ENCODE results near the gene NELFCD.
A peak's percentile ranks its signal among the peaks of the same experiment; 100 is the strongest.

Gene NELFCD

DNA sequence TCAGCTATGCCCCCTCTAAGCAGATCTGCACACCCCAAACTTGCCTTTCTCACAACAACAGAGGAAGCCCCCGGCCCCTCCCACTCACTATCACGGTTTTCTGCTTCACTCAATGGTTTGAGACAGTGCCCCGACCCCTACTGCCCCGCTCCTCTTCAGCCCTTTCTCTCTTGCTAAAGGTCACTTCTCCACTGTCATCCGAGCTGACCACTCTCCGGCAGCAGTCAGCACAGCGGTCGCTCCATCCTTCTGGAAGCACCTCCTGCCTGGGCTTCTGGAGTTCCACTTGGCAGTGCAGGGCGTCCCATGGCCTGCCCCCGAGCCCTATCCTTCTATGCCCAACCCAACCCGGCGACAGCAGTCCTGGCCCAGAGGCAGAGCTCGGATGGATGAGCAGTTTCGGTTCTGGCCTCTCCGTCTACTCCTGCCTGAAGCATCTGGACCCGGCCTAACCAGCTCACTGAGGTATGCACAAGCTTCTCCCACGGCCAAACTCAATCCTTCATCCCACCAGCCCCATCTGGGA, 21.9 kb downstream of the NELFCD start:
- TF ChIP-seq, protein P1, sequence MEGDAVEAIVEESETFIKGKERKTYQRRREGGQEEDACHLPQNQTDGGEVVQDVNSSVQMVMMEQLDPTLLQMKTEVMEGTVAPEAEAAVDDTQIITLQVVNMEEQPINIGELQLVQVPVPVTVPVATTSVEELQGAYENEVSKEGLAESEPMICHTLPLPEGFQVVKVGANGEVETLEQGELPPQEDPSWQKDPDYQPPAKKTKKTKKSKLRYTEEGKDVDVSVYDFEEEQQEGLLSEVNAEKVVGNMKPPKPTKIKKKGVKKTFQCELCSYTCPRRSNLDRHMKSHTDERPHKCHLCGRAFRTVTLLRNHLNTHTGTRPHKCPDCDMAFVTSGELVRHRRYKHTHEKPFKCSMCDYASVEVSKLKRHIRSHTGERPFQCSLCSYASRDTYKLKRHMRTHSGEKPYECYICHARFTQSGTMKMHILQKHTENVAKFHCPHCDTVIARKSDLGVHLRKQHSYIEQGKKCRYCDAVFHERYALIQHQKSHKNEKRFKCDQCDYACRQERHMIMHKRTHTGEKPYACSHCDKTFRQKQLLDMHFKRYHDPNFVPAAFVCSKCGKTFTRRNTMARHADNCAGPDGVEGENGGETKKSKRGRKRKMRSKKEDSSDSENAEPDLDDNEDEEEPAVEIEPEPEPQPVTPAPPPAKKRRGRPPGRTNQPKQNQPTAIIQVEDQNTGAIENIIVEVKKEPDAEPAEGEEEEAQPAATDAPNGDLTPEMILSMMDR (IDR thresholded peaks at IDR 0.05; ENCODE audit: extremely low read depth, missing control alignments): no peak
- DNase-seq (ENCODE audit: low spot score): no peak

DNA sequence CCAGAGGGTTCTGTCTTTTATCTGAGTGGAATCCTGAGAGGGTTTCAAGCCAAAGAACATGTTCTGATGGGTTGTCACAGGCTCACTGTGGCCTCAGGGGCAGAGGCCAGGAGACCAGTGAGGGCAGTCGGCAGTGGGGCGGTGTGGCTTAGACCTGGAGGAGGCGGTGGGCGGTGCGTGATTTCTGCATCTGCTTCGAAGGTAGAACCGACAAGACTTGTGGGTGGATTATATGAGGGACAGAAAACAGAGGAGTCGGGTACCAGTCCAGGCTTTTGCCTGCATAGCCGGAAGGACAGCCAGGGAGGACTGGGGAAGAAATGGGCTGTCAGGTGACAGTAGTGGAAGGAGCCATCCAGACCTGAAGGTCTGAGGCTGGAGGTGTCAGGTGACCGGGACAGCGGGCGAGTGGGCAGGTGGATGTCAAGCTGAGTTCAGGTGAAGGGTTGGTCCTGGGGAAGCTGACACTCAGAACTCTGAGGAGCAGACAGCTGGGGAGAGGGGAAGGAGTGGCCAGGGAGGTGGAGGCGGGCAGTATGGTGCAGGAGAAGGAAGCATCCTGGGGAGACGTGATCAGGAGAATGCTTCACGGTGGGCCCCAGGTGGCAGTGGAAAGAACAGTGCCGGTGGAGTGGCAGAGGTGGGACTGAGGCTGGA, 22.9 kb downstream of the NELFCD start:
- peak; percentile 39 for DNase-seq (ENCODE audit: low spot score)
- TF ChIP-seq, protein P1 (IDR thresholded peaks at IDR 0.05; ENCODE audit: extremely low read depth, missing control alignments): no peak

DNA sequence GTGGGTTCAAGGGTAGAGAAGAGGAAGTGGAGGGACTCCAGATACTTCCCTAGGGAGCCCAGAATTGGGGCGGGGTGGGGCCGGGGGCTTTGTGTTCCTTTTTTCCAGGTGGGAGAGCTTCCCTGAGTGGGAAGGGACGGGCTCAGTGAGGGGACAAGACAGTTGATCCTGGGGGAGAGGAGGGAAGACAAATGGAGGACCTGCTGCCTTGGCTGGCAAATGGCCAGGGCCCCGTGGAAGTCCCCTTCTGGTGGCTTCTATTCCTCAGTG, 23.4 kb downstream of the NELFCD start:
- TF ChIP-seq, protein P1 (IDR thresholded peaks at IDR 0.05; ENCODE audit: extremely low read depth, missing control alignments): no peak
- no peak for DNase-seq (ENCODE audit: low spot score)

DNA sequence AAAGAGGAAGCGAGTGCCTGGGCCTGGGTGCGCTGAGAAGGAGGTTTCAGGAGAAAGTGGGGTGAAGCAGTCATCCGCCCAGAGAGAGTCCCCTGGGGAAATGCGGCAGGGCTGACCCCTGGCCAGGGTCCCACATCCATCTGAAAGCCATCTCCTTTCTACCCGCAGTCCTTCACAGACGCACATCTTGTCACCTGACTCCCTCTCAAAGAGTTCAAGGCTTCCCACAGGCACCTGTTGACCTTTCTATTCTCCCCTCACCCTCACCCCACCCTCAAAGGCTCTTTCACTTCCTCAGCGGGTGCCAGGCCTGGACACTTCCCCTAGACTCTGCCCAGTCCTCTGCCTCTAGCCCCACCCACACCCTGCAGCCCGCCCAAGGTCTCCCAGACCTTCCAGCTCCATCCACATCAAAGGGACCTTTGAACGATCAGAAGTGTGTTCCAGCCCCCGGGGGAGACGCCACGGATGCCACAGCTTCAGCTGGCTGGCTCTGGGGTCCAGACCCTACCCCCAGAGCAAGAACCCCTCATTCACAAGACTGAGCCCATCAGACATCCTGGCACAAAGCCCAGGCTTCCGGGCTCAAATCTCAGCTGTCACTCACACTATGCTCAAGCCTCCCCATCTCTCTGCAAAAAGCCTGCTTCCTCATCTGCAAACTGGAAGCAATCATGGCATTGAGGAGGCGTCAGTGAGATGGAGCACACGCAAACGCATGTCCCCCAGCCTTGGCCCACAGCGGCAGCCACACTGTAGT, 23.9 kb downstream of the NELFCD start:
- TF ChIP-seq, protein P1 (IDR thresholded peaks at IDR 0.05; ENCODE audit: extremely low read depth, missing control alignments): no peak
- peak; percentile 87 for DNase-seq (ENCODE audit: low spot score)

DNA sequence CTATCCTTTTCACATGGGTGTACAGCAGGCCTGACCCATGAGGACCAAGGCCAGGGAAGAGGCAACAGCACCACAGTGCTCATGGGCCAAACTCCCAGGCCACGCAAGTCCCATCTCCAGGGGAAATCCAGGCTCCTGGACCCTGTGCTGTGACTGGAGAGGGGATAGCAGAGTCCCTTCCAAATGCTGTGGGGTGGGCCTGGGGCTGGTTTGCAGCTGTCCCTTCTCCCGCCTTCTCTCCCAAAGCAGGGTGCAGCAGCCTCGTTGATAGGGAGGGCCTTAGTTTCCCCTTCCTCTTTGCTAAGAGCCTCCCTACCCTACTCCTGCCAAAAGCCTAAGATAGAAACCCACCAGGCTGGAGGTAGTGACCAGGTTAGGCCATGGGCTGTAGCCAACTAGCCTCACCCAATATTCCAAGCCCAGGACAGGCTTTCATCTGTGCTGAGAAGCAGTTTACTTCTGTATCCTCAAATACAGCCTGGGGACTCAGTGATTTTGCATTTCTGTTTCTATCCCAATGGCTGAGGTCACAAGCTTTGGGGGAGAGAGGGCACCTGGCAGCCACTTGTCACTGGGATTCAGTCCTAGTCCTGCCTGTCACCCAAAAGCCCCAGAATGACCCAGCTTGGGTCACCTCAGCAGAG, 24.6 kb downstream of the NELFCD start:
- TF ChIP-seq, protein P1 (IDR thresholded peaks at IDR 0.05; ENCODE audit: extremely low read depth, missing control alignments): no peak
- DNase-seq (ENCODE audit: low spot score): no peak

DNA sequence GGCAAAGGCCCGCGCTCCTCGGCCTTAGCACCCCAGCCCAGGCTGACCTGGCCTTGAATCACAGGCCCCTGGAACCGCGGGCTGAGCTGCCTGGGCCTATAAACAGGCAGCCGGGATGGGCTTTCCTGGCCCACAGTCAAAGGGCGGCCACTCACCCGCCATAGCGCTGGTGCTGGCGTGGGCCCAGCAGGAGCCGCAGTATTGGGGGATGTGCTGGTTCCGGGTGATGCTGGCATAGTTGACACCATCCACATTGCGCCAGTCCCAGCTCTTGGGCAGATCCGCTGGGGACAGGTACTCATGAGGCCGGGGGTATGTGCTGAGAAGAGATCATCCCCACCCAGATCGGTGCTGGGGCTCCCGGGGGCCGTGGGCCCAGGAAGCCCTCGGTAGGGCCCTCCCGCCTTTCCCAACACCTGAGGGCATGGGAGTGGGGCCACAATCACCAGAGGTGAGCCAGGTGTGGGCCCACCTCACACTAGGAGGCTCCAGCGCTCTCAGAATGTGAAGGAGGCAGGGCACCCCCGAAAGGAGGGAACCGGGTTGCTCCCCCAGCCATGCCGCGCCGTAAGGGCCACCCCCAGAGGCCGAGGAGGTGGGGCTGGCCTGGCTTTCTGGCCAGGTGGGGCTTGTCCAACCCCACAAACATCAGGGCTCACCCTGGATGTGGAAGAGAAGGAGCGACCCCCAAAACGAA, 25.3 kb downstream of the NELFCD start:
- TF ChIP-seq, protein P1 (IDR thresholded peaks at IDR 0.05; ENCODE audit: extremely low read depth, missing control alignments): no peak
- DNase-seq (ENCODE audit: low spot score): peak; percentile 44
